RWPE2 (cell line): Measurements from ENCODE around the gene ZNF653.

Experiments
- ATAC-seq: fragments of 200-7000 bp; cut with Tn5 transposase; 3 replicates; pipeline ENCODE4 v1.9.1; 2021; ENCODE audit warnings: low read depth
- DNase-seq: peaks from one replicate; pipeline ENCODE4 v3.0.0-alpha.2; 2020; ENCODE audit warnings: low spot score
- H3K27ac ChIP-seq: fragments of 450-650 bp; 2 replicates; pipeline ENCODE4 v1.5.1; 2017; ENCODE audit warnings: mild to moderate bottlenecking; ENCODE audit not compliant: poor library complexity, severe bottlenecking
- H3K27me3 ChIP-seq: fragments of 250-450 bp; sonication (Bioruptor Pico); 2 replicates; pipeline ENCODE4 v1.5.1; 2021; ENCODE audit warnings: mild to moderate bottlenecking, moderate library complexity; ENCODE audit not compliant: insufficient read depth, poor library complexity, severe bottlenecking
- H3K36me3 ChIP-seq: fragments of 250-450 bp; sonication (Bioruptor Pico); 2 replicates; pipeline ENCODE4 v1.5.1; 2020; ENCODE audit warnings: low read depth, mild to moderate bottlenecking, moderate library complexity
- H3K4me1 ChIP-seq: fragments of 250-450 bp; sonication (Bioruptor Pico); 2 replicates; pipeline ENCODE4 v1.5.1; 2021; ENCODE audit warnings: mild to moderate bottlenecking, moderate library complexity; ENCODE audit not compliant: insufficient read depth, poor library complexity, severe bottlenecking
- H3K4me3 ChIP-seq: fragments of 250-450 bp; sonication (Bioruptor Pico); 2 replicates; pipeline ENCODE4 v1.5.1; 2021; ENCODE audit warnings: mild to moderate bottlenecking, moderate library complexity; ENCODE audit not compliant: severe bottlenecking
- H3K9me3 ChIP-seq: fragments of 250-450 bp; sonication (Bioruptor Pico); 2 replicates; pipeline ENCODE4 v1.5.1; 2021; ENCODE audit warnings: mild to moderate bottlenecking, moderate library complexity; ENCODE audit not compliant: severe bottlenecking
- TF ChIP-seq, protein P1 (sequence below): fragments of 450-650 bp; IDR thresholded peaks from one replicate; pipeline ENCODE4 v1.5.1; 2017; ENCODE audit warnings: mild to moderate bottlenecking, moderate library complexity; ENCODE audit not compliant: poor library complexity, severe bottlenecking

The ZNF653 gene

DNA sequence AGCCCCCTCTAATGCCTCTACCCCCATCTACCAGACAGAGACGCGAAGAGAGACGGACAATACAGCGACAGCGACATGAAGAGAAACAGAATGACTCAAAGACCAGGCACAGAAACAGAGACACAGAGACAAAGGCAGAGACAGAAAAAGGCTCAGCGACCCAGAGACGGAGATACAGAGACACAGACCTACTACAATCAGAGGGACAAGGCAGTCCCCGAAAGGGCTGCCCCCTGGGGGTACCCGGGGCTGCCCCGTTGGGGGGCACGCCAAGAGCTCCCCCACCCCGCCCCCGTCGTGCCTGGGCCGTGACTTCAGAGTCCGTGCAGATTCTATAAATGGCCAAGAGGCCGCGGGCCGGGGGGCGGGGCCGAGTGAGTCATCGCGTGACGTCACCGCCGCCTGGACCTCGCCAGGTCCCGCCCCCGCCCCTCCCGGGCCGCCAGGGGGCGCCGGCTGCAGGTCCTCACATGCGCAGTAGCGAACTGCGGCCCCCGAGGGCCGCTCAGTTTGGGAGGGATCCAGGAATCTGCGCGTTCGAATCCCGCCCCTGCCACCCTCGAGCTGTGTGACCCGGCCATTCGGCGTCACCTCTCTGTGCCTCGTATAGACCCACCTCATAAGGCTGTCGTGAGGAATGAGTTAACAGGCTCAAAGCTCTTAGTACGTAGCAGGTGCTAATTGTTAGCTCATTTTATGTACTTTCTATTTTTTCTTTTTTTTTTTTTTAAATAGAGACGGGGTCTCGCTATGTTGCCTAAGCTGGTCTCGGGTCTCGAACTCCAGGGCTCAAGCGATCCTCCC is 30.4 kb upstream of the ZNF653 start:
- Histone ChIP-seq H3K36me3 (no peaks in the 10 kb centered on the region), H3K27ac (no peak overlapping the region), H3K27me3 (no peaks in the 10 kb centered on the region), H3K9me3 (no peaks in the 10 kb centered on the region), H3K4me1 (peaks cover 14% of the 10 kb centered on the region), H3K4me3 (no peak overlapping the region)
- ATAC-seq (peak; percentile 48; the same call in 2 of the 3 replicates), DNase-seq (no peak)
- TF ChIP-seq, protein P1, sequence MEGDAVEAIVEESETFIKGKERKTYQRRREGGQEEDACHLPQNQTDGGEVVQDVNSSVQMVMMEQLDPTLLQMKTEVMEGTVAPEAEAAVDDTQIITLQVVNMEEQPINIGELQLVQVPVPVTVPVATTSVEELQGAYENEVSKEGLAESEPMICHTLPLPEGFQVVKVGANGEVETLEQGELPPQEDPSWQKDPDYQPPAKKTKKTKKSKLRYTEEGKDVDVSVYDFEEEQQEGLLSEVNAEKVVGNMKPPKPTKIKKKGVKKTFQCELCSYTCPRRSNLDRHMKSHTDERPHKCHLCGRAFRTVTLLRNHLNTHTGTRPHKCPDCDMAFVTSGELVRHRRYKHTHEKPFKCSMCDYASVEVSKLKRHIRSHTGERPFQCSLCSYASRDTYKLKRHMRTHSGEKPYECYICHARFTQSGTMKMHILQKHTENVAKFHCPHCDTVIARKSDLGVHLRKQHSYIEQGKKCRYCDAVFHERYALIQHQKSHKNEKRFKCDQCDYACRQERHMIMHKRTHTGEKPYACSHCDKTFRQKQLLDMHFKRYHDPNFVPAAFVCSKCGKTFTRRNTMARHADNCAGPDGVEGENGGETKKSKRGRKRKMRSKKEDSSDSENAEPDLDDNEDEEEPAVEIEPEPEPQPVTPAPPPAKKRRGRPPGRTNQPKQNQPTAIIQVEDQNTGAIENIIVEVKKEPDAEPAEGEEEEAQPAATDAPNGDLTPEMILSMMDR = peak; percentile 95

DNA sequence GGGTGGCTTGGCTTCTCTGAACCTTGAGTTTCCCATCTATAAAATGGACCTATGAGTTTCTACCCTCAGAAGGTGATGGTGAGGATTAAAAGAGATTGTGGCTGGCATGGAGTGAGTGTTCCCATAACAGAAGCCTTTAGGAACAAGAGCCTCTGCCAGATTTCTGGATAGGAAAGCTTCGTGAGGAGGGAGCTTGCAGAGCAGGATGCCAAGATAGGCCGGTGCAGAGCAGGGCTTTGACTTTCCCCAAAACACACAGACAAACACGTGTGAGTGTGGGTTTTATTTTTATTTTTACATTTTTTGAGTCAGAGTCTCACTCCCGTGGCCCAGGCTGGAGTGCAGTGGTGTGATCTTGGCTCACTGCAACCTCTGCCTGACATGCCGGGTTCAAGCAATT is 29.3 kb upstream of the ZNF653 start:
- no peaks in the 10 kb centered on the region for H3K9me3 ChIP-seq
- no peaks in the 10 kb centered on the region for H3K27me3 ChIP-seq
- H3K27ac ChIP-seq = no peak overlapping the region
- no peak overlapping the region for H3K4me3 ChIP-seq
- ATAC-seq (no peak), DNase-seq (no peak)
- H3K36me3 ChIP-seq = no peaks in the 10 kb centered on the region
- peaks cover 14% of the 10 kb centered on the region for H3K4me1 ChIP-seq
- TF ChIP-seq, protein P1 = no peak

DNA sequence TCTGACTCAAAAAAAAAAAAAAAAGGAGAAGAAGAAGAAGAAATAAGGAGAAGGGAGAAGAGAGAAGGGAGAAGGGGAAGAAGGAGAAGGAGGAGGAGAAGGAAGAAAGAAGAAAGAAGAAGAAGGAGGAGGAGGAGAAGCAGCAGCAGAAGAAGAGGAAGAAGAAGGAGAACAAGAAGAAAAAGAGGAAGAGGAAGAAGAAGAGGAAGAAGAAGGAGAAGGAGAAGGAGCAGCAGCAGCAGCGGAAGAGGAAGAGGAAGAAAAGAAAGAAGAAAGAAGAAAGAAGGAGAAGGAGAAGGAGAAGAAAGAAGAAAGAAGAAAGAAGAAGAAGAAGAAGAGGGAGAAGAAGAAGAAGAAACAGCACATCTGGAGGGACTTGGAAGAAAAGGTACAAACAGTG is 28.9 kb upstream of the ZNF653 start:
- H3K4me1 ChIP-seq = peaks cover 14% of the 10 kb centered on the region
- no peak for ATAC-seq
- no peaks in the 10 kb centered on the region for H3K36me3 ChIP-seq
- TF ChIP-seq, protein P1 = no peak
- no peak for DNase-seq
- H3K9me3 ChIP-seq = no peaks in the 10 kb centered on the region
- no peak overlapping the region for H3K4me3 ChIP-seq
- no peak overlapping the region for H3K27ac ChIP-seq
- no peaks in the 10 kb centered on the region for H3K27me3 ChIP-seq

DNA sequence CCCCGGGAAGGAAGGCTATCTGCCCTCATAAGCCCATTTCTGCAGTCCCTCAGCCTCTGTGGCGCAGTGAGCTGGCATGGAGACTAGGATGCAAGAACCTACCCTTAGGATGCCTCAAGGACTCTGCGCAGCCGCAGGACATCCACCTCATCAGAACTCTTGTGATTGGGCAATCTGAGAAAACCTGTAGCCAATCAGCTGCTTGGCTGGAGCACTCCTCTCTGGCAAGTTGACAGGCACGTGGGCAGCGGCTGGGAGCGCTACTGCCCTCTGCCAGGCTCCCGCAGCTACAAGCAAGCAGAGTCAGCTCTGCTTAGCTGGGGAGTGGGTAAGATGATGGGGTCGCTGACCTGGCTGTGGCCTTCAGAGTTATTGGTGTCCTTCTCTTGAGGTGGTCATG is 24.8 kb upstream of the ZNF653 start:
- H3K9me3 ChIP-seq = no peaks in the 10 kb centered on the region
- no peaks in the 10 kb centered on the region for H3K27me3 ChIP-seq
- no peak for DNase-seq
- H3K36me3 ChIP-seq = no peaks in the 10 kb centered on the region
- peaks cover 14% of the 10 kb centered on the region for H3K4me1 ChIP-seq
- no peak for ATAC-seq
- no peak overlapping the region for H3K27ac ChIP-seq
- TF ChIP-seq, protein P1 = peak; percentile 29
- no peak overlapping the region for H3K4me3 ChIP-seq

DNA sequence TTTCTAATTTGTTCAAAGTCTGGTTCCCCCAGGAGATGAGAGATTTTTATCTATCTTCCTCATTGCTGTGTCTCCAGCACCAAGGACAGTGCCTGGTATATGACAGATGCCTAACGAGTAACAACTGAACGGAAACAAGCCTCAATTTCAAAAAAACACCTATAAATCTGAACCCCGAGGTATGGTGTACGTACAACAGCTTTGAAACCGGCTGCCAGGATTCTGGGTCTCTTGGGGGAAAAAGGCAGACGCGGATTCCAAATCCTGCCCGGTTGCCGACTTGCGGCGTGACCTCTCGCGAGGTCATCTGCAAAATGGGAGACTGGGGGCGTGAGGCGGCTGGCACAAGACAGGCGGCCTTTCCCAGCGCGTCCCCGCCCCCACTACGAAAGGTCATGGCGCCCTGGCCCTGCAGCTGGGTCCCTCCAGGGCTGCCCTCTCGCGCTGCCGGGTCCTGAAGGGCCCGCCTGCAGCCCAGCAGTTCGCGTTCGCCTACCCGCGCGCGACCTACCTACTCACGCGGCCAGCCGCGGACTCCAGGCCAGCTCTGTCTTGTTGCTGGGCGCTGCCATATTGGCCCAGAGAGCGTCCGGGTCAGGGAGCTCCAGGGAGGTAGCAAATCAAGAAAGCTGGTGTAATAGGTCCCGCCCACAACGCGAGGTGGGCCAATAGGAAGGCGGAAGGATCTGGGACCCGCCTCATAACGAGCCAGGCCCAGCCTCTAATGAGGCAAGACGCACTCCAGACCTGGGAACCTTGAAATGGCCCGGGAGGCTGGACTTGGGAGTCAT is 23.1 kb upstream of the ZNF653 start, which contains the start of gene ECSIT:
ECSIT (minus strand) TSS at position 584 of the 791 bp plus-strand sequence. CDS start 9,964 bp downstream, outside the sequence.
- peak within 1 kb of the TSS; percentile 75 for H3K27ac ChIP-seq
- H3K27me3 ChIP-seq = no peaks in the 10 kb centered on the region
- TF ChIP-seq, protein P1 = no peak
- H3K4me3 ChIP-seq = peak within 1 kb of the TSS; percentile 81
- H3K9me3 ChIP-seq = no peaks in the 10 kb centered on the region
- ATAC-seq = peak; percentile 93
- peak; percentile 96 for DNase-seq
- peaks cover 14% of the 10 kb centered on the region for H3K4me1 ChIP-seq
- peaks cover 11% of the 10 kb centered on the region; the same call in 1 of the 2 replicates for H3K36me3 ChIP-seq
